ENCODE measurements around the gene NEK5.
A peak's percentile ranks its signal among the peaks of the same experiment; 100 is the strongest.

The NEK5 gene

DNA sequence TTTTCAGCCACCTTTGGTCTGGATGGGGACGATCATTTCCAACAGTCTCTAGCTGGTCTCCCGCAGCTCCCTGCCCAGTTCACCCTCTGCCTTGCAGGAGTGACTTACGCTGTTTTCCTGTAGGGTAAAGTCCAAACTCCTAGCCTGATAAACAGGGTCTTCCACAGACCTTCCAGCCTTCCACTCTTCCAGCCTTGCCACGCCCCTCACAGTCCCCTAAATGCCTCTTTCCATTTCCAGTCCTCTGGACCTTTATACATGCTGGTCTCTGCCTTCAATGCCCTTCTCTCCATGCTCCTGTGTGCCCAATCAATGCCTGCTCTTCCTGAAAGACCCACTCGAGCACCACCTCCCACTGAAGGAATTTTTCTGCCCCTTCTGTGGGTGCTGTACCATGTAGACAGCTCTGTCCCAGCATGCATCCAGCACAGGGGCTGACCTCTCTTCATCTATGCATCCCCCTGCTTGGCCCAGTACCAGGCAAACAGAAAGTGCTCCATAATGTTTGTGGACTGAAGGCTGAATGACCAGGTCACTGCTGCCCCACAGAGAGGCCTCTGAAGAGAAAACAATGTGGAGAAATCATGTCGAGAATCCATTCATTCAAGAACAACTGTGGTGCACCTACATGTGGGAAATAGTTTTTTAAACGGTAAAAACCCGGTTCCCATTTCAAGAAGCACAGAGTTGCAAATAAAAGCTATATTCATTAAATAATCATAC, 122.2 kb downstream of the NEK5 start:
- no peak for DNase-seq

DNA sequence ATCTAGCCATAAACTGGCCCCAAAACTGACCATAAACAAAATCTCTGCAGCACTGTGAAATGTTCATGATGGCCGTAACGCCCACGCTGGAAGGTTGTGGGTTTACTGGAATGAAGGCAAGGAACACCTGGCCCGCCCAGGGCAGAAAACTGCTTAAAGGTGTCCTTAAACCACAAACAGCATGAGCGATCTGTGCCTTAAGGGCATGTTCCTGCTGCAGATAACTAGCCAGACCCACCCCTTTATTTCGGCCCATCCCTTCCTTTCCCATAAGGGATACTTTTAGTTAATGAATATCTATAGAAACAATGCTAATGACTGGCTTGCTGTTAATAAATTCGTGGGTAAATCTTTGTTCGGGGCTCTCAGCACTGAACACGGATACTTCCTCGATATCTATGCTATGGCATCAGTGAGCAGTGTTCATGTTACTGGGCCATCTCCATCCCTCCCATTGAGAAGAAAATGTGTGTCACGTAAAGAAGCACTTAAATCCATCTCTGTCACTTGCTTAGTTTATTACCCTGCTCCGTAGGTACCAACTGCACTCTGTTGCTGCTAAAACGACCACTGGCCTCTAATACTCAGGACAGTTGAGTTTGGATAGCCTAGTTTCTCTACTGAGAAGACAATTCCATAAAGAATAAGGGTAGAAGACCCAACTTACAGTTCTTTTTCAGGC, 122.9 kb downstream of the NEK5 start:
- DNase-seq = no peak

DNA sequence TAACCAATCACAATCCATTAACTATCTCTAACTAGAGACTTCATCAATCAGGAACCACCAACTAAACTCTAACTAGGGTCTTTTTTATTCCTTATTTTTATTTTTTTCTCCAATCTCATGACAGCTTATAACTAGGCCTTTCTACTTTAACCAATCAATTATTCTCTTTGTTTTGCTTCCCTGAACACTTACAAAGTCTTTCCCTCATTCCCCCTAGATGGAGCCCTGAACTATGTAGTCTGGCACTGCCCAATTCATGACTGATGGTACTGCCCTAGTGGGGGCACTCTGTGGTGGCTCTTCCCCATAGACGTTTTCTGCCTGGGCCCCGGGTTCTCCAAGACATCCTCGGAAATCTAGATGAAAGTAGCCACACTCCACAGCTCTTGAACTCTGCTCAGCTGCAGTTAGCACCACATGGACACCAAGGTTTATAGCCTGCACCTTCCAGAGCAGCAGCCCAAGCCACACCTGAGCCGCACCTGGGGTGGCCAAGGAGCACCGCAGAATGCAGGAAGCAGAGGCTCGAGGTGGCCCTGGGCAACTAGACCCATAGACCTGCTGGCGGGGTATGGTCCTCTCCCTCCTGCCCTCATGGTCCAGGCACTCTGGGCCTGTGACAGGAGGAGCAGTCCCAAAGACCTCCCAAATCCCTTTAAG, 124.2 kb downstream of the NEK5 start:
- no peak for DNase-seq

DNA sequence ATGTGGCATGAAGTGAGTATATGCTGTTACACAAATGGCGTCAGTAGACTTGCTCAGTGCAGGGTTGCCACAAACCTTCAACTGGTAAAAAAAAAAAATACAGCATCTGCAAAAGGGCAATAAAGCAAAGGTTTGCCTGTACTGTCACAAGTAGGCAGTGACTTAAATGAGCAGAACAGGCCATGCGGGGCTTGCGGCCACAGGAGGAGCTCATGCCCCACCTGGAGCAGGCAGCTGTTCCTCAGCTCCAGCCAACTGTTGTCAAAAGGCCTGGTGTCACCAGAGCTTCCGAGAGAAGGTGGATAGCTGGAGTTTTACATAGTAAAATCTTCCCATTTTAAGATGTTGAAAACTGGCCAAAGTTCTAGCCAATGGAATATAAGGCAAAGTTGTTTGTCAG, 125.3 kb downstream of the NEK5 start:
- DNase-seq = no peak

DNA sequence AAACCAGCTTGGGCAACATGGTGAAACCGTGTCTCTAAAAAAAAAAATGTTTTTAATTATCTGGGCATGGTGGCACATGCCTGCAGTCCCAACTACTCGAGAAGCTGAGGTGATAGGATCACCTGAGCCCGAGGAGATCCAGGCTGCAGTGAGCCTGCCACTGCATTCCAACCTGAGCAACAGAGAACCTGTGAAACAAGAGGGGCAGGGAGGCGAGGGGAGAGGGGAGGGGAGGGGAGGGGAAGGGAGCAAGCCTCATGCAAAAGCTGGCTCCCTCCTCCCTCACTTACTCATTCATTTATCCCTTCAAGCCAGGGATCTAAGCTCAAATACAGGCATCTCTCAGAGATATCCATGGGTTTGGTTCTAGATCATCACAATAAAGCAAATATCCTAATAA, 126.5 kb downstream of the NEK5 start:
- DNase-seq = no peak

DNA sequence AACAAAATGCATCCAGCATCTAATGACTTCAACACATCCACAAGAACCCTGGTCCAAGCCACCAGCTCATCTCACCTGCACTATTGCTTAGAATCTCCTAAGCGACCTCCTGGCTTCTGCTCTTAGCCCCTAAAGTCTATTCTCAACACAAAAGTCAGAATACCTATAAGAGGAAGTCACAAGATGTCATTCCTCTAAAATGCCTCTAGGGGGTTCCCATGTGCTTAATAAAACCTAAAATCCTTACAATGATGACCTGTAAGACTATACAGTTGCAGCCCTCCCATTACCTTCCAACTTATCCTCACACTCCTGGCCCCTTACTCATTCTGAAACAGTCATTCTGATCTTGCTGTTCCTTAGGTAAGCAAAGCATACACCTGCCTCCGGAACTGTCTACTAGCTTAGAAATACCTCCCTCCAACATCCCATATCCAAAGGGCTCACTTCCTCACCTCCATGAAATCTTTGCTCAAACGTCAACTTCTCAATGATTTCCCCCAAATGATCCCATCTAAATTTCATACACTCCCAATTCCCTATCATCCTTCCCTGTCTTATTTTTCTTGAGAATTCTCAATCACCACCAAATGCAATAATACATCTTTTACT, 127.6 kb downstream of the NEK5 start:
- no peak for DNase-seq

DNA sequence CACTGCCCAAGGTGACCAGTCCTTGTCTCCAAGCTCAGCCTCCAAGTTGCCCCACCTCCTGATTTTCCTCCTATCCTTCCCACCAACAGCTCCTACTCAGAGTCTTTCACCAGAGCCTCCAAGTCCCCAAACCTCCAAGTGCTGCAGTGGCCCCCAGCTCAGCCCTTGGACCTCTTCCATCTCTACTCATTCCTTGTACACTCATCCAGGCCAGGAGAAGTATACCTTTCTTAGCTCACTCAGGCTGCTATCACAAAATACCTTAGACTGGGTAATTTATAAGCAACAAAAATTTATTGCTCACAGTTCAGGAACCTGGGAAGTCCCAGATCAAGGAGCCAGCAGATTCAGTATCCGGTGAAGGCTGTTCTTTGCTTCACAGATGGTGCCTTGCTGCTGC, 129.0 kb downstream of the NEK5 start:
- no peak for DNase-seq

DNA sequence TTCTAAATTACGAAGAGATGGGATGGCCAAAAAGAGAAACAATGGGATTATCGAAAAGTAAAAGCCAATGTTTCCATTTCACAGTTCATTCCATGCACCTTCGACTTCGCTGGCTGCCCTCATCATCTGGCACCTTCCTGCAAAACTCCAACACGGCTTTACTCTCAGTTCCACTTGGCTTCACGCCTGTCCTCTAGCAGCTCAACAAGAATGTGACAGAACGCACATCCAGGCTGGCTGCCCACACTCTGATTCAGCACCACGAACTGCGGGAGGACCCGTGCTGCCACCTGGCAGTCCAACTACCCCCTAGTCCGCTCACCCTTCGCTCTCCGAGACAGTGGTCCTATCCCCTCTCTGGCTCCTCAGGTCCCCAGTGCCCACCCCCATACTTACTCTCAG, 129.4 kb downstream of the NEK5 start:
- DNase-seq = peak; percentile 44

DNA sequence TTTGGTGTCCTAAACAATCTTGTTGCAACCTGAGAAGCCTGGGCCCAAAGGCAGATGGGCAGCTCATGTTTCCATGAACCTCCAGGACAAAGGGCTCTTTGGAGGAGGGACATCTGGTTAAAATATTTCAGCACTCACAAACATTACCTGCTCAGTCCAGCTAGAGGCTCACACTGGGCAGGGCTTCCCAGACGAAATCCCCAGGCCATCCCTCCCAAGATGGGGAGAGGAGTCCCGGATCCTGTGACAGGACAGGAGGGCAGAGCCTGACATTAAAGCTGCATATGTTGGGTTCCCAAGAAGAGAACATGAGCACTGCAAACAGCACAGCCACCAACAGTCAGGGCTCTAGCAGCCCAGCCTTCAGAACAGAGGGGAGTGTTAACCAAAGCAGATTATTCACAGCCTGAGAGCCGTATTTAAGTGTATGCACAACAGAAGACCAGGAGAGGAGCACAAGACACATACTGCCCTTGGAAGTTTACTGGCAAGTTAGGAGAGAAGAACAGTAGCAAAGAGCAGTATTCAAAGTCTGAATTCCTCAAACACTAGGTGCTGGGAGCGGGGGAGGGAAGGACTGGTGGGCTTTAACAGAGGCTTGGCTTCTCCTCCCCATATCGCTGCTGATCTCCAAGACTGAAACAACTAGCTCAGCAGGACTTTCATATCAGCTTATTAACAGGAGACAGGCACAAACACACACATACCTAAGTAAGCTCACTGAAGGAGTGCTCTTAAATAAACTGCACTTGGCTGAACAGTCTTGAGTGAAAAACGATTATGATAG, 130.0 kb downstream of the NEK5 start:
- no peak for DNase-seq

DNA sequence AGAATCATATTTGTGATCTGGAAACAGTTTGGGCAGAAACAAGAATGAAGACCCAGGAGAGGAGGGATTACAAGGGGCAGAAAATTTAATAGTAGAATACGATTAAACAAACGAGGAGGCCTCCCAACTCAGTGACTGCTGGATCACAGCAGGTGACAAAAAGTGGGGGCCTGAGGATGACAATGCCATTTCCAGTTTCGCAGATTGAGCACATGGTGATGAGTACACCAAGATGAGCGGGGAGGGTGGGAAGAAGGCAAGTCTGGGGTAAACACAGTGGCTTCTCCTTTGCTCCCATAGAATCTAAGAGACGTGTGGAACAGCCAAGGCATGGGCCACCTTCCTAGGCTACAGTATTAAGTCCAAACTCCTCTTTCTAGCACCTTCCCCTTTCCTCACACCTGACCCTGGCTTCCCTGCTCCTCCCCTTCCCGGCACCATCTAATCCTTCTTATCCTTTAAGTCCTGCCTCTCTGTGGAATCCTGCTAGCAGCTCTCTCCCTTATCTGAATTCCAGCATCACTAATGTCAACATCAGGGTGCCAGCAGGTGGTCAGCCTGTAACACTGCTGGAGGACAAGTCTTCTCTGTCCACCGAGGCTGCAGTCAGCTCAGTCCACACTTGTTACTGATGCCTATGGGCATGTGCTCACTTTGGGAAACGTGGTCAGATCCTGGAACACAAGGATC, 131.1 kb downstream of the NEK5 start:
- DNase-seq = no peak

DNA sequence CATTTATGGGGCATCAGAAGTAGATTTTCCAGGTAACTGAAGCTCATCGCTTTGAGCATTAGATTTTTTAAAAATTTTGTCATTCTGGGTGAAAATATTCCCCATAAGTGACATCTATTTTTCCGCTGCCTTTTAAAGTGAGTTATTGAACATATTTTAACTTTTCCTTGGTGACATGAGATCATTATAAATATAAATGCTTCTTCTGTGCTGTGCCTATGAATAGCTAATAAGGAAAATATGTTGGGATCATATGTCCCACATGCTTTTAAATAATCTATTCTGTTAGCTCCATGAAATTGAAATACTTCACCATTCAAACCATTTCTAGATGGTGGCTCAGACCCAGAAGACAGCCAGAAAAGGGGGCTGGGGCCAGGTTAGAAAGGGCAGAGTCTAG, 131.7 kb downstream of the NEK5 start:
- no peak for DNase-seq

DNA sequence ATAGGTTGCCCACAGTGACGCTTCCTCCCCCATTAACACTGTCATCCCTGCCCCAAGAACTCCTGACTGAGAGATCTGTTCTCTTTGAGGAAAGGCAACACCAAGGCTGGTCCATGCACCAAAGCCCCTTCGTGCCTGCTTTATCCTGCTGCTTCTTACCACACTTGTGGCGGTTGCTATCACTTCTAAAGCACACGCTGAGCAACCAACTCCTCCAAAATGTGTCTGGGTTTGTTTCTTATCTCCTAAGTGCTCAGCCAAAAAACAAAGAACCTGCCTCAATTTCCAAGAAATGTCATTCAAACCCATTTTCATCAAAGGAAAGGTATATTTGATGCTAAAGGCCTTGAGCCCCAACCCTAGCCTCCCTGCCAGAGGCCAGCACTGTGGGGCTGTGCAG, 132.2 kb downstream of the NEK5 start:
- DNase-seq = no peak

DNA sequence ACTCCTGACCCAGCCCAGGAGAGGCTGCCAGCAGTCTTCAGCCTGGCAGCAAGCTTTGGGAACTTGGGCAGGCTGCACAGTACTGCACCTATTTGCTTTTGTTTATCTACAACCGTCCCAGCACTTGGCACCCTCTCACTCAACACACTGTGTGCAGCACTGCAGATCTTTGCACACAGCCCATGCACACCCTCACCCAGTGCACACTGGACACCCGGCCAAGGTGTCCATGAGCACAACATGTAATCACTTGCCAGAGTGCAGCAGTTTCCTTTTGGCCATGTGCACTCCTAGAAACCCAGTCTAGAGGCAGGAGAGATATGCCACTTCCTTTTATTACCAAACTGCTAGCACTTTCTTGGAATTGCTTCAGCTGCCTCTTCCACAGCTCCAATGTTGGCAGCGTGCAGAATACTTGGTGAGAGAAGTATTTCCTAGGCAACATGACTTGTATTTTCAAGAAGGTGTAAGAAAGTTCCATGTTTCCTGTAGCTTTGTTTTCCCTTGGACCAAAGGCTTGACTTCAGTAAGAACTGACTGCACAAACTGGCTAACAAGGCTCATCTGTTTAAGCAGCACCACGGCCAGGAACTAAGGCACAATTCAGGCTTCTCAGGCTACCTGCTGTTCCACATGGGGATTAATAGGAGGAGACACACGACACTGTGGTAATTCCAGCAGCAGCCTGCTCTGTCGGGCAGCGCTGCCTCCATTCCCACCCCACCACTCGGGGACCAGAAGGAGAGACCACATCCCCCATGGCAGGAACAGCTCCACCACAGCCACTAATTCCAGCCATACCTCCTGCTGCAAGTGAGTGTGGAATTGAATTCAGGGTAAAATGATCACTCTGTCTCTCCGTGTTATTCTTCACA, 133.0 kb downstream of the NEK5 start:
- peak; percentile 42 for DNase-seq

DNA sequence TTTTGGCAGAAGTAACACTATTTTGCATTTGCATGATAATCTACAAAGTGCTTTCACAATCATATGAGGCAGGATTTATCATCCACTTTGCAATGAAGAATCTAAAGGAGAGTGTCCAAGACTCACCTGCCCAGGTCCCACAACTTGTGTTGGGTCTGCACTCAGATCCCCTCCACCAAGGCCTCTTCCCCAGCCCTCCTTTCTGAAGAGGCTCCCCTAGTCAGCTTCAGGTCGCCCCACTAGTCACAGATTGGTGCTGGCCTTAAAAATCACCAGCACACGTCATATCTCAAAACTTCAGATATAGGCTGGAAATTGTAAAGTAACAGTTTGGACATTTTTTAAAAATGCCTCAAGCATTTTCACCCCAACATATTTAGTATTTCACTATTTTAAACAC, 135.2 kb downstream of the NEK5 start:
- DNase-seq = no peak

DNA sequence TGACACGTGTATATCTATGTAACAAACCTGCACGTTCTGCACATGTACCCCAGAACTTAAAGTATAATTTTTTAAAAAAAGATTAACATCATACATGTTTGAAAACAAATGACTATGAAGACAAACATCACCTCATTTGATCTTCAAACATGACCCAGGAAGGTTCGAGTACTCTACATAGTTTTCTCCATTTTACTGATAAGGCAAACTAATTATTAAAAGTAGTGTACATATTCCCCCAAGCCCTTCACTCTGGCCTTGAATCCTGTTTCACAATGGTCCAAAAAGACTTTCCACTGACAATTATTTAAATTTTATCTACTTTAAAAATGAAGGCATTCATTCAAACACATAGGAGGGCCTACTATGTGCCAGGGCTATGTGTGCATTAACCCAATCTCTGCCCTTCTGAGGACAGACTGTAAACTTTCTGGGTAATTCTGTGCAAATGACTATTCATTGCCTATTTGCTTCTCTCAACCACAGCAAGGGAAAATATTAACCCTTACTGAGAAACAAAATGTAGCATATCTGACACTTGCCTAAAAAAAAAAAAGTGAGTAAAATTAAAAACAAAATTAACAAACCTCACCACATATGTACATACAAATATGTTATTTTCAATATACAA, 139.8 kb downstream of the NEK5 start:
- DNase-seq = no peak
